Astrocyte (in vitro differentiated cells and primary cell): ENCODE measurements around the gene CTTNBP2. TPM values are rescaled to one million over a fixed set of nuclear protein-coding genes. Genes with fewer than 3 reads are reported as not detected.

Experiments
- DNase-seq: peaks from one replicate; pipeline ENCODE4 v3.0.0-alpha.2; 2010; ENCODE audit warnings: low read depth
- FAIRE-seq: peaks from 2 replicates; lab custom pipeline; 2011; peaks lifted over from hg19 to GRCh38; lab: Jason Lieb, UNC
- H2AFZ ChIP-seq: 2 replicates; pipeline ENCODE4 v1.6.0; 2012; ENCODE audit warnings: low read depth, low read length, inconsistent platforms
- H3K27ac ChIP-seq: 2 replicates; pipeline ENCODE4 v1.5.1; 2011; ENCODE audit warnings: low read depth, low read length, inconsistent platforms
- H3K27me3 ChIP-seq: 2 replicates; pipeline ENCODE4 v1.6.0; 2011; ENCODE audit warnings: low read length, inconsistent platforms; ENCODE audit not compliant: insufficient read depth
- H3K36me3 ChIP-seq: 2 replicates; pipeline ENCODE4 v1.5.1; 2011; ENCODE audit warnings: low read length, inconsistent platforms; ENCODE audit not compliant: insufficient read depth
- H3K4me1 ChIP-seq: 2 replicates; pipeline ENCODE4 v1.5.1; 2011; ENCODE audit warnings: low read length, inconsistent platforms; ENCODE audit not compliant: insufficient read depth
- H3K4me2 ChIP-seq: 2 replicates; pipeline ENCODE4 v1.6.0; 2012; ENCODE audit warnings: low read length, inconsistent platforms
- H3K4me3 ChIP-seq: 2 replicates; pipeline ENCODE4 v1.5.1; 2011; ENCODE audit warnings: low read depth, mild to moderate bottlenecking, low read length, inconsistent platforms; ENCODE audit not compliant: insufficient read depth
- H3K79me2 ChIP-seq: 2 replicates; pipeline ENCODE4 v1.6.0; 2012; ENCODE audit warnings: mild to moderate bottlenecking, low read length, inconsistent platforms; ENCODE audit not compliant: insufficient read depth
- H3K9ac ChIP-seq: 2 replicates; pipeline ENCODE4 v1.6.0; 2012; ENCODE audit warnings: mild to moderate bottlenecking, low read length, inconsistent platforms
- H3K9me3 ChIP-seq: 2 replicates; pipeline ENCODE4 v1.5.1; 2012; ENCODE audit warnings: low read depth, mild to moderate bottlenecking, low read length, inconsistent platforms; ENCODE audit not compliant: insufficient read depth
- H4K20me1 ChIP-seq: 2 replicates; pipeline ENCODE4 v1.6.0; 2012; ENCODE audit warnings: low read length, inconsistent platforms; ENCODE audit not compliant: insufficient read depth
- H3K27ac Mint-ChIP-seq: one replicate; pipeline ENCODE4 v1.8.0; 2021; ENCODE audit warnings: mild to moderate bottlenecking, mixed read lengths; ENCODE audit not compliant: unreplicated experiment
- H3K27me3 Mint-ChIP-seq: one replicate; pipeline ENCODE4 v1.8.0; 2021; ENCODE audit warnings: low read depth, mixed read lengths; ENCODE audit not compliant: unreplicated experiment
- H3K36me3 Mint-ChIP-seq: one replicate; pipeline ENCODE4 v1.8.0; 2021; ENCODE audit warnings: low read depth, mixed read lengths; ENCODE audit not compliant: unreplicated experiment
- H3K4me1 Mint-ChIP-seq: one replicate; pipeline ENCODE4 v1.8.0; 2021; ENCODE audit warnings: low read depth, mixed read lengths; ENCODE audit not compliant: unreplicated experiment
- H3K4me3 Mint-ChIP-seq: one replicate; pipeline ENCODE4 v1.8.0; 2021; ENCODE audit warnings: mild to moderate bottlenecking, moderate library complexity, mixed read lengths; ENCODE audit not compliant: unreplicated experiment
- H3K9me3 Mint-ChIP-seq: one replicate; pipeline ENCODE4 v1.8.0; 2021; ENCODE audit warnings: mild to moderate bottlenecking, mixed read lengths; ENCODE audit not compliant: unreplicated experiment
- EZH2 ChIP-seq: IDR thresholded peaks from 2 replicates; pipeline ENCODE4 v1.6.1; 2012; ENCODE audit warnings: mild to moderate bottlenecking, low read length, inconsistent platforms; ENCODE audit not compliant: insufficient read depth
- total RNA-seq: library from RNA; stranded (reverse); gene quantifications from 2 replicates; pipeline ENCODE4 v1.2.1, GENCODE V29; 2021
- TF ChIP-seq, protein P1 (sequence below): IDR thresholded peaks from 2 replicates; pipeline ENCODE4 v1.5.1; 2011; ENCODE audit warnings: low read depth, mild to moderate bottlenecking, inconsistent platforms, low read length, moderate library complexity; ENCODE audit not compliant: insufficient read depth

The CTTNBP2 gene
- total RNA-seq, 1 donor from 2014 or later: 4.9 TPM

DNA sequence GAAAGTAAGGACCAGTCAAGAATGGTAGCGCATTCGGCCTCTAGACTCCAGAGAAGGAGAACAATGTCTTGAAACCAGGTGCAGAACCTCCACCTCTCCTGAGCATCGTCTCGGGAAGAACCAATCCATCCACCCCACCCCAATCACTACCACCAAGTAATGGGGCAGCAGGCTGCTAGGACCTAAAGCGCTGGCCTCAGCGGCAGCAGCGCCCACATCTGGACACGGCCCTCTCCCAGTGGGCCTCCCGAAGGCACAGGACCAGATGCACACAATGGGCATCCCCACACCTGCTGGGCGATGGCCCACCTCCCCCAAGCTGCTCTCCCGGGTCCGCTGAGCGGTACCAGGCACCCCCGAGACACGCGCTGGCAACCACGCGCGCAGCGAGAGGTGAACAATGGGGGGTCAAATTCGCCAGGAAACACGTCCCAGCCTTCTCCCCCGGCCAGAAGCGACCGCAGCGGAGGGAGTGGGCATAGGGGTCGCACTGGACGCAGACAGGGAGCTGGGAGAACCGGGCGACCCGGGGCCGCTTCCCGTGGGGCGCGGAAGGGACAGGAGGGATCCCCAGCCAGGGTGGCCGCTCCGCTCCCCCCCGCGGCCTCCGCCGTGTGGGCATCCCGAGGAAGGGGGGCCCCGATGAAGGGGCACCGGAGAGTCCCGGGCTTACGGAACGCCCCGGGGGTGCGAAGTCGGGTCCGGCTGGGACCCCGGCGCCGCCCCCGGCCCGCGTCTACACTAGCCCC, 506 bp downstream of the CTTNBP2 start:
- Histone ChIP-seq H3K4me1 (peaks cover 12% of the 10 kb centered on the region), H3K9me3 (no peaks in the 10 kb centered on the region), H3K27ac (peak overlapping the region; percentile 34), H3K79me2 (no peaks in the 10 kb centered on the region), H3K4me2 (peak overlapping the region; percentile 94), H4K20me1 (no peaks in the 10 kb centered on the region), H3K4me3 (peak overlapping the region; percentile 73), H3K9ac (peak overlapping the region; percentile 82), H3K36me3 (no peaks in the 10 kb centered on the region), H3K27me3 (no peaks in the 10 kb centered on the region), H2AFZ (peak overlapping the region; percentile 78)
- Mint-ChIP-seq H3K4me3 (peak overlapping the region; percentile 90), H3K9me3 (no peaks in the 10 kb centered on the region), H3K27ac (no peak overlapping the region), H3K27me3 (peaks cover 2% of the 10 kb centered on the region), H3K36me3 (no peaks in the 10 kb centered on the region), H3K4me1 (peaks cover 1% of the 10 kb centered on the region)
- FAIRE-seq (no peak), DNase-seq (no peak)
- TF ChIP-seq EZH2: peak; percentile 41
- TF ChIP-seq, protein P1, sequence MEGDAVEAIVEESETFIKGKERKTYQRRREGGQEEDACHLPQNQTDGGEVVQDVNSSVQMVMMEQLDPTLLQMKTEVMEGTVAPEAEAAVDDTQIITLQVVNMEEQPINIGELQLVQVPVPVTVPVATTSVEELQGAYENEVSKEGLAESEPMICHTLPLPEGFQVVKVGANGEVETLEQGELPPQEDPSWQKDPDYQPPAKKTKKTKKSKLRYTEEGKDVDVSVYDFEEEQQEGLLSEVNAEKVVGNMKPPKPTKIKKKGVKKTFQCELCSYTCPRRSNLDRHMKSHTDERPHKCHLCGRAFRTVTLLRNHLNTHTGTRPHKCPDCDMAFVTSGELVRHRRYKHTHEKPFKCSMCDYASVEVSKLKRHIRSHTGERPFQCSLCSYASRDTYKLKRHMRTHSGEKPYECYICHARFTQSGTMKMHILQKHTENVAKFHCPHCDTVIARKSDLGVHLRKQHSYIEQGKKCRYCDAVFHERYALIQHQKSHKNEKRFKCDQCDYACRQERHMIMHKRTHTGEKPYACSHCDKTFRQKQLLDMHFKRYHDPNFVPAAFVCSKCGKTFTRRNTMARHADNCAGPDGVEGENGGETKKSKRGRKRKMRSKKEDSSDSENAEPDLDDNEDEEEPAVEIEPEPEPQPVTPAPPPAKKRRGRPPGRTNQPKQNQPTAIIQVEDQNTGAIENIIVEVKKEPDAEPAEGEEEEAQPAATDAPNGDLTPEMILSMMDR: no peak

DNA sequence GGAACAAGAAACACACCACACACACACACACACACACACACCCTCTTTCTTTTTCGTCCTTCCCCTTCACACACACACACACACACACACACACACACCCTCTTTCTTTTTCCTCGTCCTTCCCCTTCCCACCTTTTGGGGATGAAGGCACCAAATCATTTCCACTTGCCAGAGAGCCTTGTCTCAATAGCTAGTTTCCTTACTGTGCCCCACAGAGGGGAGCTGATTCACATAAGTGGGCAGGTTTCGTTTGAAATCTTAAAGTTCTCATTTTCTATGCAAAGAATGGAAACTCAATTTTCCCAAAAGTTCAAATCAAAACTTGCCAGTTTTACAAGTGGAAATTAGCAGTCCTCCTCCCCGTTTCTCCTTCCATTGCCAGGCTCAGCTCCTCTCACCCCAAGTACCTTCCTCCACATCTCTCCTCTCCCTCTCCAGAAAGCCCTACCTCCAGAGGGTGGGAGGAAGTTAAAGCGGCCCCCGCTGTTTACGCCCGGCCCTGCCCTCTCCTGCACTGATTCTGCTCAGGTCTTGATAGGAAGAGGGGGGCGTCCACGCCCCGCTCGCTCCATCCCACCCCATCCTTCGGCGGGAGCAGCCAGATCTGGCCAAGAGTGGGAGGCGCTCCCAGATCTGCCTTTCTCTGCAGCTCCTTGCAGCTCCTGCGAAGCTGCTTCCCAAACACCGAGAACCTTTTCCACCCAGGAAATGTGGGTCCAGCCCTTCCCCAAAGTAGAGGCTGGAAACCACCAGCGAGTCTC, 1.3 kb downstream of the CTTNBP2 start:
- Histone ChIP-seq H3K79me2 (no peaks in the 10 kb centered on the region), H3K4me3 (peak overlapping the region; percentile 73), H3K9me3 (no peaks in the 10 kb centered on the region), H2AFZ (peak overlapping the region; percentile 78), H3K27ac (no peak overlapping the region), H3K27me3 (no peaks in the 10 kb centered on the region), H3K36me3 (no peaks in the 10 kb centered on the region), H4K20me1 (no peaks in the 10 kb centered on the region), H3K9ac (peak overlapping the region; percentile 82), H3K4me2 (peak overlapping the region; percentile 94), H3K4me1 (peaks cover 12% of the 10 kb centered on the region)
- FAIRE-seq: no peak
- peaks cover 6% of the 10 kb centered on the region for H3K4me1 Mint-ChIP-seq
- peak overlapping the region; percentile 90 for H3K4me3 Mint-ChIP-seq
- peak overlapping the region; percentile 34 for H3K27ac Mint-ChIP-seq
- peaks cover 2% of the 10 kb centered on the region for H3K27me3 Mint-ChIP-seq
- H3K36me3 Mint-ChIP-seq: no peaks in the 10 kb centered on the region
- no peaks in the 10 kb centered on the region for H3K9me3 Mint-ChIP-seq
- DNase-seq: no peak
- TF ChIP-seq, protein P1: no peak
- TF ChIP-seq EZH2: no peak
